ENCODE data around the gene COL12A1. TPM values are rescaled to one million over a fixed set of nuclear protein-coding genes. Genes with fewer than 3 reads are reported as not detected.
A peak's percentile ranks its signal among the peaks of the same experiment; 100 is the strongest.

COL12A1 gene
- polyA plus RNA-seq, 1 donor from 2014 or later = 0.63 TPM

- Histone ChIP-seq H3K9ac (ENCODE audit: low read length) (no peak overlapping the region), H3F3A (ENCODE audit: insufficient read depth, low read length, poor library complexity, severe bottlenecking) (no peaks in the 10 kb centered on the region), H3K36me3 (ENCODE audit: insufficient read depth, low read length) (no peaks in the 10 kb centered on the region), H3K9me3 (ENCODE audit: low read length) (no peaks in the 10 kb centered on the region), H3K4me2 (ENCODE audit: low read length) (no peak overlapping the region), H4K20me1 (ENCODE audit: insufficient read depth) (no peaks in the 10 kb centered on the region), H3K27me3 (ENCODE audit: insufficient read depth, low read depth, low read length) (peaks cover 56% of the 10 kb centered on the region), H3K9me2 (ENCODE audit: insufficient read depth, low read length) (no peaks in the 10 kb centered on the region), H2AFZ (ENCODE audit: low read depth, low read length) (no peak overlapping the region), H3K79me2 (replicated peaks; ENCODE audit: insufficient read depth, low read length) (no peaks in the 10 kb centered on the region), H3K27ac (ENCODE audit: low read length) (no peak overlapping the region), H3K4me3 (ENCODE audit: low read length) (no peak overlapping the region)
- TF ChIP-seq SMC3 (conservative IDR thresholded peaks at IDR 0.05; ENCODE audit: poor library complexity) (no peak), REST (IDR thresholded peaks at IDR 0.05; ENCODE audit: borderline replicate concordance) (no peak), RAD21 (conservative IDR thresholded peaks at IDR 0.05) (no peak), TAF1 (IDR thresholded peaks at IDR 0.05; ENCODE audit: low read depth) (no peak), EZH2 (IDR thresholded peaks at IDR 0.05; ENCODE audit: borderline replicate concordance, insufficient read depth, low read length, poor library complexity, severe bottlenecking) (no peak), CTCF (IDR thresholded peaks at IDR 0.05; ENCODE audit: poor library complexity, severe bottlenecking) (no peak), MXI1 (conservative IDR thresholded peaks at IDR 0.05; ENCODE audit: poor library complexity, severe bottlenecking) (no peak), EP300 (conservative IDR thresholded peaks at IDR 0.05; ENCODE audit: poor library complexity, severe bottlenecking) (no peak), POLR2AphosphoS5 (IDR thresholded peaks at IDR 0.05) (no peak)
Observed at GRCh38 chr6:75209184-75209723, 3.4 kb upstream of the COL12A1 start.

DNA sequence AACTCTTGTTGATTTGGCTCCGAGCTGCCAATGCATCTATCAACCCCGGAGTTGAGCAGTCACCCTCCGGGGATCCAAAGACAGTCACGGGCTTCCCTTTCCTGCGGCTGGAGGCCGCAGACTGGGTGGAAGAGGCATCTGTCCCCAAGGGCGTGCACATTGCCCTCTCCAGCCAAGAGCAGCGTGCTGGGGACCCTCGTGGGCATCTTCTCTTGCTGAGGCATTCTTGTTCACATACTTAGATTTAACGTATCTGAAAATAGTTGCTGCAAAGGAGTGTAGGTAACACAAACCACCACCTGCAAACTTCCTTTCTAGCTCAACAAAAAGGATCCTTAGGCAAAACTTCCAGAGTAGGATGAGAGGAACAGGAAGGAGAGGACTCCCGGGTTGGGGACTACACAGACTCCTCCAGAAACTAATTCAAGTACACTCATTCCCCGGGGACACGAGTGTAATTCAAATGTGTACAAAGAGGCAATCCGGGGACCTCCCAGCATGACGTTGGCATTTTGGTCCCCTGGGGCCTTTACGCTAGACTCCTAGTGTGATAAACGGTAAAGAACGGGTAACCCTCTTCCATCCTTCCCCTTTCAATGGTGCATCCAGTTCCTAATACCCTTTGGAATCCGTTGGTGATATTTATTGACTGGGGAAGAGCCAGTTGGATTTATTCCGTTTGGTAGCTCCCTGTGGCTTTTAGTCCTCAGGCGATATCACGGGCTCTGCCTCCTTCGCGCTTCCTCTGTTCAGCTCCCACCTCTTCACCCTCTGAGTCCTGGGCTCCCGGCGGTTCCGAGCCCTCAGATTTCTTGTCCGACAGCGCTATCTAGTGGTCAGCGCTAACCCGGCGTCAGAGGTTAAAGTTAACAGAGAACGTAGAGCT is 2.7 kb upstream of the COL12A1 start:
- Histone ChIP-seq H3K9ac (ENCODE audit: low read length) (no peak overlapping the region), H3K9me2 (ENCODE audit: insufficient read depth, low read length) (no peaks in the 10 kb centered on the region), H4K20me1 (ENCODE audit: insufficient read depth) (no peaks in the 10 kb centered on the region), H3K79me2 (replicated peaks; ENCODE audit: insufficient read depth, low read length) (no peaks in the 10 kb centered on the region), H3F3A (ENCODE audit: insufficient read depth, low read length, poor library complexity, severe bottlenecking) (no peaks in the 10 kb centered on the region), H3K36me3 (ENCODE audit: insufficient read depth, low read length) (no peaks in the 10 kb centered on the region), H3K4me3 (ENCODE audit: low read length) (peak overlapping the region; percentile 50), H3K27ac (ENCODE audit: low read length) (no peak overlapping the region), H3K4me2 (ENCODE audit: low read length) (peak overlapping the region; percentile 27), H3K9me3 (ENCODE audit: low read length) (no peaks in the 10 kb centered on the region), H2AFZ (ENCODE audit: low read depth, low read length) (no peak overlapping the region), H3K27me3 (ENCODE audit: insufficient read depth, low read depth, low read length) (peaks cover 63% of the 10 kb centered on the region)
- TF ChIP-seq EP300 (conservative IDR thresholded peaks at IDR 0.05; ENCODE audit: poor library complexity, severe bottlenecking) = no peak
- peak; percentile 95 for TF ChIP-seq CTCF (IDR thresholded peaks at IDR 0.05; ENCODE audit: poor library complexity, severe bottlenecking)
- no peak for TF ChIP-seq EZH2 (IDR thresholded peaks at IDR 0.05; ENCODE audit: borderline replicate concordance, insufficient read depth, low read length, poor library complexity, severe bottlenecking)
- TF ChIP-seq SMC3 (conservative IDR thresholded peaks at IDR 0.05; ENCODE audit: poor library complexity) = peak; percentile 97
- TF ChIP-seq RAD21 (conservative IDR thresholded peaks at IDR 0.05) = peak; percentile 98
